ENCODE results near the gene TRIM41.
A peak's percentile ranks its signal among the peaks of the same experiment; 100 is the strongest.
"Not testable (repeated sequence)": the region's sequence is repeated elsewhere in the genome, so short reads cannot be mapped to it uniquely, and the experiment has no call there.

TRIM41 gene

GRCh38 chr5:181212080-181212479 lies 11.0 kb upstream of the TRIM41 start:
- no peak for DNase-seq

GRCh38 chr5:181212934-181213333 lies 10.1 kb upstream of the TRIM41 start:
- no peak for DNase-seq

DNA sequence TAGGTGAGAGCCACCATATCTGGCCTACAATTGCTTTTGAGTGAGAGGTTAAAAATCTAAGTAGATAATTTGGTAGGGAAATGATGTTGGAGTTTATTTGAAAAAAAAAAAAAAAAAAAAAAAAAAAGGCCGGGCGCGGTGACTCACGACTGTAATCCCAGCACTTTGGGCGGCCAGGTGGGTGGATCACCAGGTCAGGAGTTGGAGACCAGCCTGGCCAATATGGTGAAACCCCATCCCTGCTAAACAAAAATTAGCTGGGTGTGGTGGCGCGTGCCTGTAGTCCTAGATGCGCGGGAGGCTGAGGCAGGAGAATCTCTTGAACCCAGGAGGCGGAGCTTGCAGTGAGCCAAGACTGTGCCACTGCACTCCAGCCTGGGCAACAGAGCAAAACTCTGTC lies 8.8 kb upstream of the TRIM41 start:
- not testable (repeated sequence) for DNase-seq

DNA sequence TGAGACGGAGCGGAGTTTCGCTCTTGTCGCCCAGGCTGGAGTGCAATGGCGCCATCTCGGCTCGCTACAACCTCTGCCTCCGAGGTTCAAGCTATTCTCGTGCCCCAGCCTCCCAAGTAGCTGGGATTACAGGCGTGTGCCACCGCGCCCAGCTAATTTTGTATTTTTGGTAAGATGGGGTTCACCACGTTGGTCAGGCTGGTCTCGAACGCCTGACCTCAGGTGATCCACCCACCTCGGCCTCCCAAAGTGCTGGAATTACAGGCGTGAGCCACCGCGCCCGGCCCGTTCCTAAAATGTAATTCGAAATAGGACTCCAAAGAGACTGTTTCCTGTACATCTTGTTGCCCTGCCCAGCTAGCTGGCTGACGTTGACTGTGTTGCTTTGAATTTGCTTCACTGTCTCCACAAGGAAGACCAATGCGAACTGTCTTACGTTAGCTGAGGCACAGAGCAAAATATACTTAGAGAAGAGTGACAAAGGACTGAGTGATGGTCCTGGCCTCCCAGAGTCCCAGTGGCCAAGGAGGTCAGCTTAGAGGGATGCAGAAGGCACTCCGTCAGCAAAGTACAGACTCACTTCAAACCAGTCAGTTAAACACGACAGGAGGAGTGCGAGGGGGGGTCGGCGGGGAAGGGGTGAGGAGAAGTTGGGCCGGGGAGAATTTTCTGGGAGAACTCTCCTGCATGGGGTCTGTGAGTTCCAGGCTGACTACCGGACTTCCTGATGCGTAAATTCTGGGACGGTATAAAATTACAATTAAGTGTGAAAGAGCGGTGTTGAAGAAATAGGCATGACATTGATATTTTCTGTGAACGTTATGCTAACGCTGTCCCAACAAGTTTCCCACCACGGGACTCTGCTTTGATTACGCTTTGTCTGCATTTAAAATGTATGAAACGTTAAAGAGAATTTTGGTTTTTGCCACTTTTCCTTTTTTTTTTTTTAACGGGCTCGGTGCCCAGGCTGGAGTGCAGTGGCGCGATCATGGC lies 6.8 kb upstream of the TRIM41 start:
- DNase-seq = no peak

DNA sequence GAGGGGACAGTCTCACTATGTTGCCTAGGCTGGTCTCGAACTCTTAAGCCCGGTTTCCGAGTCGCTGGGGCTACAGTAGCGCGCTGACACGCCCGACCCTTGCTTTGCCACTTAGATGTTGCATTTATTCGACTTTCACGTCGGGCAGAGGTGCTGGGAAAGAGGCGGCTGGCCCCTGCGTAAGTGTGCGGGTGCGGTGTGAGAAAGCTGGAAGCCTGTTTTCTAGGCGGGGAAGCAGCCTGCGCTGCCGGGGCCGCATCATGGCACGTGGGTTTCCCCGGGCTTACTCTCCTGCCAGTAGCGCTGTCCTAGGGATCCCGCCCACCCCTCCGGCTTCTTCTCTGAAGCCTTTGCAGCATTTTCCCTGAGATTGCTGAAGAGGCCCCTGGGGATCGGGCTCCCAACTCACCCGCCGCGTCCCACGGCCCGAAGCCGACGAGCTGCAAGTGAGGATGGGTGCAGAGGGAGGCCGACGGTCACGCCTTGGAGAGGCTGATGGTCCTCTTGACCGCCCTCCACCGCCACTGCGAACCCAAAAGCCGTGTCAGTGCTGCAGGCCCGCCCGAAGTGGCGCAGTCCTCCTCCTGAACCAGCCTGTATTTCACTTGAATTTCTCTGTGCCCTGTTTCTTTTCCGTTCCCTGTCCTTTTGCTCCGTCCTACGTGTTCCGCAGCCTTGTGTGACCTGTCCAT lies 5.8 kb upstream of the TRIM41 start:
- DNase-seq = peak in 1 of 2 experiments; percentile 57

GRCh38 chr5:181217803-181218062 lies 5.3 kb upstream of the TRIM41 start:
- DNase-seq = no peak

- DNase-seq = no peak
Measured at GRCh38 chr5:181218795-181219124, 4.3 kb upstream of the TRIM41 start.

DNA sequence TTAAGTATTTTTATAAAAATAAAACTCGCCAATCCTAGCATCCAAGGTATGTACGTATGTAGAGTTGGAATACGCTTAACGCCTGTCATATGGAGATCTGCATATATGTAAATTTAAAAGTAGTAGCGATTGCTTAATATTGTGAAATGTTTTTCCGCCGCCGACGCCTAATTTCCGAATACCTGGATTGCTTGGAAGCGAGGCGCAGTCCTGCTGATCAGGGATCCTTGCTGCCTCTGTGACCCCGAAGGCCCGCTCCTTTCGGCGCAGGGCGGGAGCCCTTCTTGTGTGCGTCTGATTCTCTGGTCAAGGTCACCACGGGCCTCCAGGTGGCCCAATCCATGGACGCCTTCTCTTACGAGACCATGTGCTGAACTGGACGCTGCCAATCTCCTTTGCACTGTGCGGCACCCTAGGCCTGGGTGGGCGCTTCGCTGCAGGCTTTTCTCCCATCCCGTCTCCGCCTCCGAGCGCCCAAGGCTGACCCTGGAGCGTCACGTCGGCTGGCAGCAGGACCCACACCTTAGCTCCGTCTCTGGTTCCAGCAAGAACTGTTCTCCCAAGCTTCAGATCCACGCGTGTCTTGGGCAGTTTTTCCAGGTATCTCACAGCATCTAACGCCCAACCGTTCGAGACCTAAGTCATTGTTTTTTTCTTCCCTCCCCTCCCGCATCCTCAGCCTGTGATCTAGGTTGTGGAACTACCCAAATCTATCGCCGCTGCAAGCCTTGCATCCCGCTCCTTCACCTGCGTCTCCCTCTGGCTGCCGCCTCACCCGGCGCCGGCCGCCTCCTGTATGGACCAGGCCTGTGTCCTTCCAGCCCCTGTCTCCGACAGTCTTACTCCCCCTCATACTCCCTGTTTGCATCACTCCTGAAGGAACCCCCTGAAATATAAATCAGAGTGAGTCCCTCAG lies 3.6 kb upstream of the TRIM41 start:
- DNase-seq = no peak

DNA sequence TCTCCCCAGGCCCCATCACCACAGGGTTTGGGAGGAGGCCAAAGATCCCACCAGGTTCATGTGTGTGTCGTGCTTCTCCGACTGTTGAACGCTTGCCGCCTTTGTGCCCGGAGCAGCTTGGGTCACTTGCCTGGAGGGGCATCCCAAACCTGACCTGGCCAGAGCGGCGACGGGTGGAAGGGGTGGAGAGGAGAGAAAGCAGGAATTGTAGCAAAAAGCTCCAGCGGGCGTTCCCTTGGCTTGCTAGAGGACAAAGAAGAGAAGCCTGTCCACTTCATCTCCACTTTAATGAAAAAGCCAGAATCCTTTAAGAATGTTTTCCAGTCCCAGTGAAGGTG lies 2.9 kb upstream of the TRIM41 start:
- DNase-seq = no peak

- DNase-seq = no peak
Measured at GRCh38 chr5:181221105-181221791, 1.8 kb upstream of the TRIM41 start.

DNA sequence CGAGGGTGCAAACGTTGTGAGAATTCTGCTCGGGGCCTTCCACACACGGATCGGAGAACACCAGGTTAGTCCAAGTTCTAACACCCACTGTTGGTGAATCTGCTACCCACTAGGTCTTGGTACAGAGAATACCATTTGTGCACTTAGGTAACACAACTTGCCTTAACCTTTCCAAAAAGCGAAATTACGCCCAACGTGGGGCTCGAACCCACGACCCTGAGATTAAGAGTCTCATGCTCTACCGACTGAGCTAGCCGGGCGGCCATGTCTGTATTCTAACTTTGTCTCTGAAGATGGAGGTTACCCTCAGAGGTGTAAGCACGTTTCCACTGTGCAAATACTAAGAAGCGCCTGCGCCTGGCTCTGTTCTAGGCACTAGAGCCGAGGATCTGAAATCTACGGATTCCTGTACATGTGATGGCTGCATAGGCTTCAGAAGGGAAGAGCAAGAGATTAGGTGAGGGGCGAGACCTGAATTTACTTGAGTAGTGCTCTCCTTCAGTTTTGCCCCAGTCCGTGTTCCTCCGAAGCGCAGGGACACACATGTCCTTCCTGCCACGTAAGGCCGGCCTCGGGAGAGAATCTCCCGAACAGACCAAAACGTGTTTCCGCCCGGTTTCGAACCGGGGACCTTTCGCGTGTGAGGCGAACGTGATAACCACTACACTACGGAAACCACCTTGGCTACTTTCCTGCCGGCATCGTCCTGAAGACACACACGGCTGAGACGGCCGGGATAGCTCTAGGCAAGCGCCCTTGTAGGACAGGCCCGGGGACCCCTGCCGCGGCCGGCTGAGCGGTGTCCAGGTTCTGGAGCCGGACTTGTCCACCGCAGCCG lies 1.1 kb upstream of the TRIM41 start:
- DNase-seq = peak; percentile 94 to 98

DNA sequence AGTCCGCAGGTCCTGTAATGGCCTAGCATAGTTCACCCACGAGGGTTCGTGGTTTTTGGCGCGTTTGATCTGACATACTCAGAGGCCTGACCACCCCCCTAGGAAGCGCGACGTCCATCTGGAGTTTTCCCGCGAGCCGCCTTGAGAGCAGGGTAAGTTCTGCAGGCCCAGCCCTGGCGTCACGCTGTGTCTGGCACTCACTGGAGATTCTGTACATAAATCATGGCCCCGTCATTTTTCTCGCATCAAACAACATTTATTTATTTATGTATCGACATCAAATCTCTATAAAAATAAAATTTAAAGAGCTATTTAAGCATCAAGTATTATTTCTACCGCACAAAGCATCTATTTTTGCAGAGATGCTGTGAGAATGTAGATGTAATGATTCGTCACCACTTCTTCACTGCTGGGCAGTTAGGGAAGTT lies 437 bp upstream of the TRIM41 start:
- no peak for DNase-seq

GRCh38 chr5:181223729-181224389 lies 778 bp downstream of the TRIM41 start:
- no peak for DNase-seq

GRCh38 chr5:181224390-181225229 lies 1.5 kb downstream of the TRIM41 start:
- no peak for DNase-seq

- no peak for DNase-seq
Measured at GRCh38 chr5:181229996-181230395, 6.9 kb downstream of the TRIM41 start.

DNA sequence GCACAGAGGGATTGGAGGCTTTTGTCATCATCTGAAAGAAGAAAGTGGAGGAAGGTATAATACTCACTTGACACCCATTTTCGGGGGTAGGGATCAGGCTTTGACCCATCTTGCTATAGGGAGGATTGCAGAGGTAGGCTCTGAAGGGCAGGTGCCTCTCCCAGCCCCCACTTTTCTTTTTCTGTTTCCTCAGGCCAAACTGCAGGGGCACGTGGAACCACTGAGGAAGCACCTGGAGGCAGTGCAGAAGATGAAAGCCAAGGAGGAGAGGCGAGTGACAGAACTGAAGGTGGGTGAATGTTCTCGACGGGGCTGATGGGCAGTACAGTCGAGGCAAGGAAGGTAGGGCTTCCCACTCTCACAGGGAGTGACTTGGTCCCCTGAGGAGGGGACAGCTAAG lies 7.5 kb downstream of the TRIM41 start:
- DNase-seq = no peak

DNA sequence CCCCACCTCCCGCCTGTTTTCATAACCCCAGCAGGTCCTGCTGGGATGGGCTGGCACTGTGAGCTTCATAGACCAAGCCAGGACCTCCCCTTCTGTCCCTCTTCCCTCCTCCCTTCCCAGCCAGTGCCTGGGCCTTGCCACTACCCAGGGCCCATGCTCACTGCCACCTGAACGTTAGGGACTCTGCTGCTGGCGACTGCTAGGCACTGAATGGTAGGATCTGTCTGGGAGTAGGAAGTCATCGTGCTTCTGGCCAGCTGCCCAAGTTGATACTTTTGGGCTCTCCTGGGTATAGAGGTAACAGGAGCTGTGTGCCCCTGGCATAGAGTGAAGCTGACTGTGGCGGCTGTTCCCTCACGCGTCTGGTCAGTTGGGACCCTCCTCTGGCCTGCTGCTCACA lies 8.4 kb downstream of the TRIM41 start:
- DNase-seq = no peak

GRCh38 chr5:181232593-181232992 lies 9.5 kb downstream of the TRIM41 start:
- no peak for DNase-seq

GRCh38 chr5:181233088-181233800 lies 10.2 kb downstream of the TRIM41 start:
- DNase-seq = no peak
